NCI-H526 treated with DMSO at 0.1 percent for 48 hours (cell line): ENCODE data around the gene CDHR5.

Source experiments
- DNase-seq: peaks from one replicate; lab custom pipeline; 2025; lab: John Stamatoyannopoulos, UW

The CDHR5 gene

GRCh38 chr11:643849-644738, 19.3 kb upstream of the CDHR5 start:
- DNase-seq, result no peak

GRCh38 chr11:643366-643765, 18.6 kb upstream of the CDHR5 start:
- DNase-seq, result no peak

- DNase-seq, result no peak
Measured at GRCh38 chr11:641806-642370, 17.1 kb upstream of the CDHR5 start.

- DNase-seq, result no peak
Measured at GRCh38 chr11:640021-640706, 15.4 kb upstream of the CDHR5 start.

- no peak for DNase-seq
Measured at GRCh38 chr11:639332-639955, 14.7 kb upstream of the CDHR5 start.

GRCh38 chr11:638631-639331, 14.0 kb upstream of the CDHR5 start:
- no peak for DNase-seq

GRCh38 chr11:637593-638521, 13.1 kb upstream of the CDHR5 start:
- no peak for DNase-seq

- no peak for DNase-seq
Measured at GRCh38 chr11:637333-637592, 12.5 kb upstream of the CDHR5 start.

- no peak for DNase-seq
Measured at GRCh38 chr11:636511-637332, 12.0 kb upstream of the CDHR5 start, which contains the start of gene DRD4. Gene DRD4 (plus strand): TSS chr11:637269. CDS start chr11:637305, 36 bp downstream.

- no peak for DNase-seq
Measured at GRCh38 chr11:635945-636510, 11.3 kb upstream of the CDHR5 start.

GRCh38 chr11:630871-631270, 6.1 kb upstream of the CDHR5 start:
- peak; percentile 29 for DNase-seq

GRCh38 chr11:629237-629583, 4.5 kb upstream of the CDHR5 start:
- peak; percentile 23 for DNase-seq

- no peak for DNase-seq
Measured at GRCh38 chr11:628056-628455, 3.3 kb upstream of the CDHR5 start.

GRCh38 chr11:627308-627576, 2.5 kb upstream of the CDHR5 start:
- DNase-seq, result no peak

GRCh38 chr11:626475-627307, 1.9 kb upstream of the CDHR5 start, which contains the start of gene SCT:
Gene SCT (minus strand): TSS chr11:627181. CDS start chr11:627143, 38 bp downstream.
- no peak for DNase-seq

- no peak for DNase-seq
Measured at GRCh38 chr11:625636-626268, 997 bp upstream of the CDHR5 start.

GRCh38 chr11:623999-624704, 603 bp downstream of the CDHR5 start:
- no peak for DNase-seq

- no peak for DNase-seq
Measured at GRCh38 chr11:623349-623869, 1.3 kb downstream of the CDHR5 start.
